Embryonic facial prominence (tissue), 1 donor: Measurements from ENCODE around the gene ISM1.
"Not testable (repeated sequence)": the region's sequence is repeated elsewhere in the genome, so short reads cannot be mapped to it uniquely, and the experiment has no call there.

ENCODE experiments used
- DNase-seq: peaks from one replicate; pipeline ENCODE4 v3.0.0-alpha.2; 2016; ENCODE audit errors: extremely low spot score

ISM1 gene

DNA sequence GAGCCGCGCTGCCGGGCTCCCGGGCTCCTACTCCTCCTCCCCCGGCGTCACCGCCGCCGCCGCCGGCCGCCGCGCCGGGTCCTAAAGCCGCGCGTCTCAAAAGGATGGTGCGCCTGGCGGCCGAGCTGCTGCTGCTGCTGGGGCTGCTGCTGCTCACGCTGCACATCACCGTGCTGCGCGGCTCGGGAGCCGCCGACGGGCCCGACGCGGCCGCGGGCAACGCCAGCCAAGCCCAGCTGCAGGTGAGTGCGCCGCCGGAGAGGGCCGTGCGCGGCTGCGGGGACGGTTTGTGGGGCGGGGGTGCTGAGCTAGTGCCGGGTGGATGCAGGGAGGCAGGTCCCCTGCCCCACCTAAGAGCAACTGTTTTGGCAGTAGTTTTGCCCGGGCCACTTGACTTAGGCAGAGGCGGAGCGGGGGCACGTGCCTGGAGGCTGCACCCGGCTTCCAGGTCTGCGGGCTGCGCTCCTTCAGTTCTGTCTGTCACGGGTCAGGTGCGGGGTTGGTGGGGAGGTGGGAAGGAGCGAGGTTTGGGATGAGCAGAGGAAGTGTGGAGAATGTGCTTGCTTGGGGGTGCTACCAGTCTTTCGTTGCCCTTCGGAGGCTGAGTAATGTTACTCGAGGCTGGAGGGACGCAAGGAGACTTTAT is 722 bp downstream of the ISM1 start:
- no peak for DNase-seq

GRCh38 chr20:13222319-13222716 is 1.2 kb downstream of the ISM1 start:
- no peak for DNase-seq

- DNase-seq: no peak
These were observed 2.9 kb downstream of the ISM1 start for GRCh38 chr20:13223736-13224520.

DNA sequence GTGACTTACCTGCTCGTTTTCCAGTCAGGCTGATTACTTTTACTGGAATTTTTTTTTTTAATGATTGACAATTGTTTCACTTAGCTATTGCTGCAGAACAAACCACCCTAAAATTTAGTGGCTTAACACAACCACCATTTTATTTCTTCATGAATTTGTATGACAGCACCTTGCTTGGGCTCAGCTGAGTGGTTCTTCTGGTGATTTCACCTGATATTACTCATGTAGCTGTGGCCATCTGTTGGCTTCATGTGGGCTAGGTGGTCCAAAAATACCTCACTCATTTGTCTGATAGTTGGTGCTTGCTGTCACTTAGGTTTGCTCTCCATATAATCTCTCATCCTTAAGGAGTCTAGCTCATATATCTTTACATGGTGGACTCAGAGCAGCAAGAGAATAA is 5.3 kb downstream of the ISM1 start:
- DNase-seq: no peak

DNA sequence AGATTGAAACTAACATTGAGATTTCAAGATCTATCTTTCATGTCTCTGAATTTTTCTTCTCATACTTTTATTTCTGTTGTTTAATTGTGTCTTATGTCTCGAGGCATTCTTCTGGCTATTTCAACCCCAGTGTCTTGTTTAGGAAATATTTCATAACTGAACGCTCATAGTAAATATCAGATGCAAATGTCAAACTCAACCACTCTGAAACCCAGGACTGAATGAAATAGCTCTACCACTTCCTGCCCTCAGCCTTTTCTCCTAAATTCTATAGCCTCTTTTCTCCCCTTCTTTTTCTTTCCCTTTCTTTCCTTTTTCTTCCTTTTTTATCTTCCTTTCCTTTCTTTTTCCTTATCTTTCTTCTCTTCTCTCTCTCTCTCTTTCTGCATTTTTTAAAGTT is 7.7 kb downstream of the ISM1 start:
- DNase-seq: no peak

DNA sequence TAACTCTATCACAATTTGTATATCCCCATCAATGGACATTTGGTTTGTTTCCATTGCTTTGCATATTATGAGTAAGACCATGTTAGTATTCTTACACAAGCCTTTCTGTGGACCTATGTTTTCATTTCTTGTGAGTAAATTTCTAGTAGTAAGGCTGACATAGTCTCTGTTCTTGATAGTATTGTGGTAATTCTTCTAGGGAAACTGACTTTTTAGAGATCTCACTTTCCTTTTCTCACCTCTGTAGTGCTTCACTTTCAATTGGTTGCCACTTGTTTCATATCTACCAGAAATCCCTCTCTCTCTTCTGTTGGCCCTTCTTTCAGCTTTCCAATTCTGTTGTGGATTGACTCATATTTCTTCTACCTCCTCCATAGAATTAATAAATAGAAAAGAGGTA is 8.5 kb downstream of the ISM1 start:
- DNase-seq: no peak

GRCh38 chr20:13231031-13231752 is 10.1 kb downstream of the ISM1 start:
- DNase-seq: no peak

DNA sequence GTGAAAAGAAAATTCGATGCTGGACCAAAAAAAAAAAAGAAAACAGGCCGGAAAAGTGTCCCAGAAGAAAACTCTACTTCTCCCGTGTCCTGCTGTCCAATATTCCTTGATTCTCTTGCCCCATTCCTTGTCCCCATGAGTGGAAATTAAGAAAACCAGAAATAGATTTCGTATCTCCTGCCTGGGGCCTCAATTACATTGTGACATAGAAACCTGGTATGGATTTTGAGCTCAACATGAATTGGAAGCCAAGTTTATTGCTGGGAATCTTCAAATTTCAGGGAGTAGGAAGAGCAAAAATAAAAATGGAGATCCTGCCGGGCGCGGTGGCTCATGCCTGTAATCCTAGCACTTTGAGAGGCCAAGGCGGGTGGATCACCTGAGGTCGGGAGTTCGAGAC is 11.9 kb downstream of the ISM1 start:
- no peak for DNase-seq

- DNase-seq: no peak
These were observed 13.9 kb downstream of the ISM1 start for GRCh38 chr20:13234961-13235360.

DNA sequence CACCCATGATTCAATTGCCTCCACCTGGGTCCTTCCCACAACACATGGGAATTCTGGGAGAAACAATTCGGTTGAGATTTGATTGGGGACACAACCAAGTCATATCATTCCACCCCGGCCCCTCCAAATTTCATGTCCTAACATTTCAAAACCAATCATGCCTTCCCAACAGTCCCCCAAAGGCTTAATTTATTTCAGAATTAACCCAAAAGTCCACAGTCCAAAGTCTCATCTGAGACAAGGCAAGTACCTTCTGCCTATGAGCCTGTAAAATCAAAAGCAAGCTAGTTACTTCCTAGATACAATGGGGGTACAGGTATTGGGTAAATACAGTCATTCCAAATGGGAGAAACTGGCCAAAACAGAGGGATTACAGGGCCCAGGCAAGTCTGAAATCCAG is 15.3 kb downstream of the ISM1 start:
- DNase-seq: not testable (repeated sequence)

DNA sequence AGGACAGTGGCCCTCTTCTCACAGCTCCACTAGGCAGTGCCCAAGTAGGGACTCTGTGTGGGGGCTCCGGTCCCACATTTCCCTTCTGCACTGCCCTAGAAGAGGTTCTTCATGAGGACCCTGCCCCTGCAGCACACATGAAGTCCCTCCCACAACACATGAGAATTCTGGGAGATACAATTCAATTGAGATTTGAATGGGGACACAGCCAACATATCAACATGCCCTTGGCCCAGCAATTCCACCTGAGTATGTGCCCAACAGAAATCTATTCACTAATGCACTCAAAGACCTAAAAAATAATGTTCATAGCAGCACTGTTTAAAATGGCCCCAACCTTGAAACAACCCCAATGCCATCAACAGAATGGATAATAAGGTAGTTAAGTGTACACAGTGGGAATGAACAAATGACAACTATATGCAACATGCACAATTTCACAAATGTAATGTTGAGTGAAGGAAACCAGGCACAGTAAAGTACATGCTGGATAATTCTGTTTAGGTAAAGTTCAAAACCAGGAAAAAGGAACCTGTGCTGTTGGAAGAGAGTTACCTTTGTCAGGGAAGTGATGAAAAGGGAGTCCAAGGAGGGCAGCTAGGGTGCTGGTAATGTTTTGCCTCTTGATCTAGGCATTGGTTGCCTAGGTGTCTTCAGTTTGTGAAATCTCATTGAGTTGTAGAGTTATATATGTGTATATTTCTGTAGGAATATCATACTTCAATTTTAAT is 16.1 kb downstream of the ISM1 start:
- no peak for DNase-seq

GRCh38 chr20:13238001-13238653 is 17.1 kb downstream of the ISM1 start:
- DNase-seq: no peak

- no peak for DNase-seq
These were observed 22.8 kb downstream of the ISM1 start for GRCh38 chr20:13243826-13244376.

DNA sequence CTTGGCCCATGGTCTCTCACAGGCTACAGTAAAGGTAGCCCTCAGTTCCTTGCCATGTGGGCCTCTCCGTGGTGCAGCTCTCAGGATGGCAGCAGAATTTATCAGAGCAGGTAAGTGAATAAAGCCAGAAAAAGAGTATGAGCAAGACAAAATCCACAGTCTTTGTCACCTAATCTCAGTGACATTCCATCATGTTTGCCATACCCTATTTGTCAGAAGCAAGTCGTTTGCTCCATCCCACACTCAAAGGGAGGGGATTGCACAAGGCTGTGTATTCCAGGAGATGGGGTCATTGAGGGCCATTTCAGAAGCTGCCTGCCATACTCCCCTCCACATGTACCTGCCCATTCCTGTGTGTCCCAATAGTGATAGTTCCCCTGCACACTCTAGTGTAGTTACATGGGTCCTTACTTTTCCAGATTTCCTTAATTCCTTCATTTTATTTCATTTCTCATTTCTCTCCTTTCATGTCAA is 24.2 kb downstream of the ISM1 start:
- no peak for DNase-seq

DNA sequence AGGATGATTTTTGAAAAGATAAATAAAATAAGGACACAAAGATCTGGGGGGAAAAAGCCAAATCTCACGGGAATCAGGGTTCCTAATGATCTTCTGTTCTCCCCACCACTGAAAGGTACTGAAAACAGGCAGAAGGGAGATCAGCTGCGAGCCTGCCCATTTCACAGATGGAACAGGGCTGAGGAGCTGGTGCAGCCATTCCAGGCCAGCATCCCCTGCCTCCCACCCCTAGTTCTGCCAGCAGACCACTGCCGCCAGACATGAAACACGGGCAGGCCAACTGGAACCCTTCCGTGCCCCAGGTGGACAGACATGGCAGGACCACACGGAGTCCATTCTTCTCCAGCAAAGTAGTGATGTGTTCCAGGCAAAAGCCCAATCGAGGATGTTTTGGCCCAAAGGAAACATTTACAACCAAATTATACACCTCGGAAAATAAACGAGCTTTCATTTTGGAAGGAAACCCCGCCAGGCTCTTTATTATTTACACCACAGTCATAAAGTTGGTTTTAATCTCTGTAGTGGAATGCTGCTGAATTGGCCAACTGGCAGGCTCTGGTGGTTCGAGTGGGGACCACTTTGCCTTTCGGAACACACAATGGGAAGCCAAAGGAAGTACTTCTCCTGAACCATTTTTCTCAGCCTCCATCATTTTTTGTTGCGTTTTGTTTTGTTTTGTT is 28.2 kb downstream of the ISM1 start:
- DNase-seq: no peak

DNA sequence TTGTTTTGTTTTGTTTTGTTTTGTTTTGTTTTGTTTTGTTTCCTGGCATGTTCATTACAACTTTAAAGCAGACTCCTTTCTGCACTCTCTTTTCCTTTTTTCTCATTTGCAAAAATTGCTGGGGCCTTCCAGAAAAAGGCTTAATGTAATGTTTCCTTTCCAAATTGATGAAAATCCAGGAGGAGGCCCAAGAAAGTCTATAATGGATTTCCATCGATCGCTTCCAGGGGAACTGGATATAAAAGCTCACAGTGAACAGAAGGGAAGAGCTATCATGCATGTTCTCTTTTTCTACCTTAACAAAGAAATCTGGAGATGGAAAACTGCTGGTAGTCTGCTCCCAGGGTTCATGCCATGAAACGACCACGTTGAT is 28.7 kb downstream of the ISM1 start:
- DNase-seq: no peak

- no peak for DNase-seq
These were observed 29.2 kb downstream of the ISM1 start for GRCh38 chr20:13250251-13250650.

GRCh38 chr20:13251106-13251903 is 30.2 kb downstream of the ISM1 start:
- DNase-seq: no peak

- no peak for DNase-seq
These were observed 30.8 kb downstream of the ISM1 start for GRCh38 chr20:13251904-13252297.

DNA sequence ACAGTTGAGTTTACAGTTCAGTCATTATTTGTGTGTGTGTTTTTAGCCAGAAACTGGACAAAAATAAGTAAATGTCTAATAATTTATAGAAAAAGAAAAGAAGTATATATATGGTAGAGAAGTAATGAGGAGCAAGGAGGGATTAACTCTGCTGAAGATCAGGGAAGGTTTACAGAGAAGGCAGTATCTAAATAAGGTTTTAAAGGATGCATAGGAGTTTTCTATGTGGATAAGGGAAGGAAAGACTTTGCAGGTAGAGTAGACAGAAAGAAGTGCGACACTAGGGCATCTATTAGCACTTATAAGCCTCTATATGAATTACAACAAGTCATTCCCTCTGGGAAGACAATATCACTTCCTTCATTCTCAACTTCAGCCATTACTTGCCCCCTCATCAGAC is 34.3 kb downstream of the ISM1 start:
- no peak for DNase-seq
